HG03159 (cell line): ENCODE data around the gene GALNTL6.
A peak's percentile ranks its signal among the peaks of the same experiment; 100 is the strongest.

Source experiments
- ATAC-seq: cut with Tn5 transposase; IDR thresholded peaks from one replicate; pipeline ENCODE4 v1.9.1; 2021; ENCODE audit warnings: mild to moderate bottlenecking, moderate library complexity; ENCODE audit not compliant: unreplicated experiment

Gene GALNTL6

DNA sequence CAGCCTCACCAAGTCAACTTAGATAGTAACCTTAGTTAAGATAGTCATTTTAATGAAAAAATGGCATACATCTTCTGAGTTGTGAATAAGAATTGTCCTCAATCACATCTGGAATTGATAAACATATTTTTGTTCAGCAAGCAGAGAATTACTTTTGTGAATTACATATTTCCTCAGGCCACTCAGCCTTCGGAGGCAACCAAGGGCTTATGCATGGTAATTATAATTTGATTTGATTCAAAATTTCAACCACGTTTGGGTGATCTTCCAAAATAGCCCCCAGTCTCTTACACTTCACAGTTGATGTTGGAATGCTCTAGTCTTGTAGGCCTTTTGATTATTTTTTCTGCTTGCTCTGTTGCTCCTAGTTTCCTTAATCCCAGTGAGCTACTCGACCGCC is 63.4 kb downstream of the GALNTL6 start:
- no peak for ATAC-seq

GRCh38 chr4:171880136-171880535 is 66.9 kb downstream of the GALNTL6 start:
- no peak for ATAC-seq

DNA sequence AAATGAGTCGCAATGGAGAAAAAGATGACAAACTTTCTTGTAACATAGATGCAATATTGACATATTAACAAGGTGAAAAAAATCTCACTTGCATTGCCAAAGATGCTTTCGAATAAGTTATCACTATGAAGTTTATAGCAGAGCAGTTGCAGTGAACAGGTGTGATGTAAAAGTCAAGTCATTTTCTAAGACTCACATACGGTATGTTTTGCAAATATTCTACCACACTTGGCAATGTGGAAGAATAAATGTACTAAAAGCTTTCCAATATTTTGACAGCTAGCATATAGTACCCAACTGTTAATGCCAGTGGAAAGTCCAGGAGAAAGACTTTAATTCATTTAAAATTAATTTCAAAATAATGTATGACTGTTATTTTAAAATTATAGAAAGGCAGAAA is 76.5 kb downstream of the GALNTL6 start:
- ATAC-seq = no peak

GRCh38 chr4:171891038-171891437 is 77.8 kb downstream of the GALNTL6 start:
- peak; percentile 97 for ATAC-seq

DNA sequence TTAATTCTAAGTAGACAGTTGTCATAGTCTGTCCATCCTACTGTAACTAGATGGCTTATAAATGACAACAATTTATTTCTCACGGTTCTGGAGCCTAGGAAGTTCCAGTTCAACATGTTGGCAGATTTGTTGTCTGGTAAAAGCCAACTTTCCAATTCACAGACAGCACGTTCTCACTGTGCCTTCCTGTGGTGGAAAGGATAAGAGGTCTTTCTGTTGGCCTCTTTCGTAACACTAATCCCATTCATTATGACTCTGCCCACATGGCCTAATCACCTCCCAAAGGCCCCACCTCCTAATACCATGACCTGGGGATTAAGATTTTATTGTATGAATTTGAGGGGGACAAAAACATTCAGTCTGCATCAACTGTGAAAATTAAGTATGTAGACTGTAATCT is 83.2 kb downstream of the GALNTL6 start:
- ATAC-seq = no peak

- ATAC-seq = peak; percentile 57
Observed at GRCh38 chr4:171919314-171919713, 106.1 kb downstream of the GALNTL6 start.

DNA sequence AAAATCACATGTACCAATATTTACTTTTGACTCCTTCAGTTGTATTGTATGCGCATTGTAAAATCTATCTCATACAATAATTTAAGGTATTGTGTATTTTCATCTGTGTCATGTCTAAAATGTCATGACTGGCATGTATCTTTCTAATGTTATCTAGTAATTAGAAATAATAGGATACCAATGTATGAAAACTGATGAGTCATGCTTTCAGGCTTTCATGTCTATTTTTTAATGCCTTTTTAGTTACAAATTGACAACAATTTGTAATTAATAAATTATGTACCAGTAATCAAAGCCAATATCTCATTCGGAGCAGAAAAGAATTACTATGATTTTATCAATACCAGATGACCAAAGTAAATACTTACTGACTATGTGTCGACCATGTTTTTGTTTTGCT is 107.7 kb downstream of the GALNTL6 start:
- no peak for ATAC-seq

GRCh38 chr4:171924746-171925376 is 111.7 kb downstream of the GALNTL6 start:
- no peak for ATAC-seq

GRCh38 chr4:171928336-171928735 is 115.1 kb downstream of the GALNTL6 start:
- no peak for ATAC-seq

DNA sequence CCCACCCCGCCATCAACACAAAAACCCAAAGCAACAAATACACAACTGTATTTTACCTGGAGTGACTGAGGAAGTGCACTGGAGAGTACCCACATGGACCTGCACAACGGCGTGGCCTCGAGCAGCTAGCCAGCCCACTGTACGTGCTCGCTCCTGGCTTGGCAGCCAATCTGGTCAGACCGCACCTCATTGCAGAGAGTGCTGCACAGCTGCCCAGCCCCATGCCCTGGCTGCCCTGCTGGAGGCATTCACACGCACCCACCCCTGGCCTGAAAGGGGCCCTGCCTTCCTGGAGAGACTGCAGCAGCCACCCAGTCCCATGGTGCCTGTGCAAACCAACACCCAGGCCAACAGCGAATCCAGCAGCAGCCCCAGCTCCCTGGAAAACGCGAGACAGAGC is 116.3 kb downstream of the GALNTL6 start:
- no peak for ATAC-seq

DNA sequence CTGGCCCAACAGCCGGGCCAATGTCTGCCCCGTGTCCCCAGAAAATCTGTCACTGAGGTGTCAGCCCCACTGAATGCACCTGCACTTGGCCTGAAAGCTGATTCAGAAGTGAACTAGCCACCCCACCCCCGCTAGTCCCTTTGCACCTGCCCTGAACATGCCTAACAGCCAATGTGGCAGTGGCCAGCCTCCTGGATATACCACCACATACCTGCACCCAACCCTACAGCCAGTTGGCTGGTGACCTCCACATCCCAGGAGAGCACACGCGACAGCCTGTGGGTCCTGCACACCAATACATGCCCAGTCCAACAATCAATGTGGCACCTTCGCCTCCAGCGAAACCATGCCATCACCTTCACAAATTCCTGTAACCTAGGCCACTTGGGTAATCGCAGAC is 116.7 kb downstream of the GALNTL6 start:
- no peak for ATAC-seq

DNA sequence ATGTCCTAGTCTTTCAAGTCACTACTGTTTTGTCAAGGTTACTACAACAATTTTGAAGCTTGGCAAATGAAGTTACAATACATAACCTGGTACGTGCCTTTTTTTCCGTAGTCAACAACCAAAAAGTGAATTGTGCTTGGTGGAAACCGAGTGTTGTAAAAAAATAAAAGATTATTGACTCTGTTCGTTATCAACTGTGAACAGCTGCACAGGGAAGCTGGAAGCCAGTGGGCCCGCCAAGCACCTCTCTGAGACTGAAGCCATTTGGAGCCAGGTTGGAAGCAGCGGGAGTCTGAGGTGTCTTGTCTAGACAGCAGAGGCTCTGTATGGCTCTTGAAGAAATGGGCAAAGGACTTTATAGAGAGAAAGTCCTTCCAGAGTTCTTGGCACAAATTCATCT is 119.0 kb downstream of the GALNTL6 start:
- no peak for ATAC-seq

GRCh38 chr4:171940656-171941055 is 127.5 kb downstream of the GALNTL6 start:
- no peak for ATAC-seq

DNA sequence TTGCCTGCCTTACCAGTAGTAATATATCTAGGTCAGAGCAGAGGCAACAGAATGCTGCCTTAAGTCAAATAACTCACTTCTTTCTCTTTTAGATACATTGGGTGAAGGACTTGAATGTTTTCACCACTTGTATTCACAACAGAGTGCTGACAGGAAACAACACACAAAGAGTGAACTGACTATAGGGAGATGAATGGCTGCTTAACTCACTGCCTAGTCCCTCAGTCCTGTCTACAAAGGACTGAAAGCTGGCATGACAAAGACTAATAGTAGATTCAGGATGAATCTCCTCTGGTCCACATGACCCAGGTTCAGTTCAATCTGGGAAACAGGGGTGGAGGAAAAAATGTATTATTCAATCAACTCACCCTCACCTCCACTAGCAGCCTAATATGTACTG is 134.2 kb downstream of the GALNTL6 start:
- ATAC-seq = no peak

- no peak for ATAC-seq
Observed at GRCh38 chr4:171948038-171948437, 134.8 kb downstream of the GALNTL6 start.

DNA sequence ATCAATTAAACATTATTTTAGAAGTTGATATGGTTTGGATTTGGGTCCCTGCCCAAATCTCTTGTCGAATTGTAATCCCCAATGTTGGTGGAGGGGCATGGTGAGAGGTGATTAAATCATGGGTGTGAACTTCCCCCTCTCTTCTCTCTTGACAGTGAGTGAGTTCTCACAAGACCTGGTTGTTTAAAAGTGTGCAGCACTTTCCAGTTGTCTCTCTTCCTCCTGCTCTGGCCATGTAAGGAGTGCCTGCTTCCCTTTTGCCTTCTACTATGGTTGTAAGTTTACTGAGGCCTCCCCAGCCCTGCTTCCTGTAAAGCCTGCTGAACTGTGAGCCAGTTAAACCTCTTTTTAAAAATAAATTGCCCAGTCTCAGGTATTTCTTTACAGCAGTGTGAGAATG is 141.4 kb downstream of the GALNTL6 start:
- no peak for ATAC-seq

DNA sequence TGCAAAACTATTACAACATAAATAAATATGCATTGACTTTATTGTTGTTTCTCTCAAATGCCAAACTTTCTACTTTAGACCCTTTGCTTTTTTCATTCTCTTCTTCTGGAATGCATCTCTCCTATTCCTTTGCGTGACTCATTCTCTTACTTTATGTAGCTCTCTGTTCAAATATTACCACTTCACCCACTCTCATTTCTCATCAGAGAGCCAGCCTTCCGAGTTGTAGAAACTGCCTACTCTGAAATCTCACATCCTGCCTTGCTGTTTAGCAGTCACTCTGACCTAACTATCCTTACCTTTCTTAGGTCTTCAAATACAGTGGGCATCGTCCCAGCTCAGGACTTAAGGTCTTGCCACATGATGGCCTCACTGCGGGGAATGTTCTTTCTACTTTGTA is 143.5 kb downstream of the GALNTL6 start:
- ATAC-seq = no peak

DNA sequence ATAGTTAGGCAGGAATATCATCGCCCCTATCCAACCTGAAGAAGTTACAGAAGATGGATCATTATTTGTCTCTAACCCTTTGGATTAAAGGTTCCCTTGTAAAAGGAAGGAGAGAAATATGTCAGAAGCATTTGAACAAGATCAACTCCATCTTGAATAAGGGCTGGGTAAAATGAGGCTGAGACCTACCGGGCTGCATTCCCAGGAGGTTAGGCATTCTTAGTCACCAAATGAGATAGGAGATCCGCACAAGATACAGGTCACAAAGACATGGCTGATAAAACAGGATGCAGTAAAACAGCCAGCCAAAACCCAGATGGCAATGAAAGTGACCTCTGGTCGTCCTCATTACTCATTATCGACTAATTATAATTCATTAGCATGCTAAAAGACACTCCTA is 148.9 kb downstream of the GALNTL6 start:
- ATAC-seq = no peak

- ATAC-seq = no peak
Observed at GRCh38 chr4:171966356-171966755, 153.2 kb downstream of the GALNTL6 start.

DNA sequence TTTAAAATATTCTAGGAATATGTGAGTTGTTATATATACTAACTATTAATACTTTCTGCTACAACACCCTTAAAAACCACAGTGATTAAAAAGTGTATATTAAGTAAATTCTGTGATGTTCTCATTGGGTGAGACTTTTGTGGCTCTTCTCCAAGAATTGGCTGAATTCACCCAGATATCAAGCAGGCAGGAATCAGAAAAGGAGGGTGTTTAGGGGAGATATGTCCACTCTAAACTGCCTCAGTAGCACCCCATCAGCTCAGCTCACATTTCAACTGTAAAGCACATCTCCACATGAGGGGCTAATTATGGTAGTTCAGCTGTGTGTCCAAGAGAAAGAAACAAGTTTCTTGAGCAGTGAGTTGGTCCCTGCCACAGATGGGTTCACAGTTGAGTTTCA is 165.0 kb downstream of the GALNTL6 start:
- ATAC-seq = no peak

- ATAC-seq = no peak
Observed at GRCh38 chr4:171979461-171979860, 166.3 kb downstream of the GALNTL6 start.

DNA sequence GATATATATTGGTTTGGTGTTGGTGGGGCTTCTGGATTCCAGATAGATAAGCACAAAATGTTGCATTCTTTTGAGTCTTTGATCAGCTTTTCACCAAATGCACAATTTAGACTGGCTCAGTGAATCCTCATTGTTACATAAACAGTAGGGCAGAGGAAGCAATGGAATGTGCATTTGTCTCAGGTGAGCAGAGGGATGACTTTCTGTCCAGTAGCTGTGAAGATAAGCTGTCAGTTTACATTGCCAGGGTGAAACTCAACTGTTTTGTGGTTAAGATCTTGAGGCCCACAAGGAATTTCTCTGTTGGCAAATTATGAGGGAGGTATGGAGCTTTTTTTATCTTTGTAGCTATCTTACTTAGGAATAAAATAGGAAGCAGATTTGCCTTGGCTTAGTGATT is 168.0 kb downstream of the GALNTL6 start:
- no peak for ATAC-seq
